GM18519 (cell line): ENCODE measurements around the gene SLC25A17.
"Not testable (repeated sequence)": the region's sequence is repeated elsewhere in the genome, so short reads cannot be mapped to it uniquely, and the experiment has no call there.

Experiments
- ATAC-seq: cut with Tn5 transposase; IDR thresholded peaks from one replicate; pipeline ENCODE4 v1.9.1; 2021; ENCODE audit warnings: mild to moderate bottlenecking, moderate library complexity; ENCODE audit not compliant: unreplicated experiment, low FRiP score

The SLC25A17 gene

DNA sequence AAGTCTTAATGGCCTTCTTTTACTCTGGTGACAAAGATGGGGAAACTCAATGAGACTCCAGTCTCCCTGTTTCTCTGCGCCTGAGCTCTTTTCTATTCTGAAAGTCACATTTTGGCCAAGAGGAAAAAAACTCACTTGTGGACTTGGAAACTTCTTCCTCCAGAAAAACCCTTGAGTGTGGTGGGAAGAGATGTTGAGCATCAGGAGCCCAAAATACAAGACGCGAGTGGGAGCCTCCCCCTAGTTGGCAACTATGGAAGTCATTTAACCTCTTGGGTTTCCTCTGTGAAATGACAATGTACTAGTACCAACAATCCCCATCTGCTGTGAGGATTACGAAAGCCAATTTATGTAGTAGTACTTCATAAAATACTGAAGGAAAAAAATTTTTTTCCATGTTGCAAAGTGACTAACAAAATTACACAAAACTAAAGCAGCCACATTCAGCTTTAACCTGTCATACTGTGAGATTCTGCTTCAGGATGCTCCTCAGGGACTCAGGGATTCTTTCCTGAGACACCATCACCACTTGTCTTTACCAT, 524 bp upstream of the SLC25A17 start:
- no peak for ATAC-seq

DNA sequence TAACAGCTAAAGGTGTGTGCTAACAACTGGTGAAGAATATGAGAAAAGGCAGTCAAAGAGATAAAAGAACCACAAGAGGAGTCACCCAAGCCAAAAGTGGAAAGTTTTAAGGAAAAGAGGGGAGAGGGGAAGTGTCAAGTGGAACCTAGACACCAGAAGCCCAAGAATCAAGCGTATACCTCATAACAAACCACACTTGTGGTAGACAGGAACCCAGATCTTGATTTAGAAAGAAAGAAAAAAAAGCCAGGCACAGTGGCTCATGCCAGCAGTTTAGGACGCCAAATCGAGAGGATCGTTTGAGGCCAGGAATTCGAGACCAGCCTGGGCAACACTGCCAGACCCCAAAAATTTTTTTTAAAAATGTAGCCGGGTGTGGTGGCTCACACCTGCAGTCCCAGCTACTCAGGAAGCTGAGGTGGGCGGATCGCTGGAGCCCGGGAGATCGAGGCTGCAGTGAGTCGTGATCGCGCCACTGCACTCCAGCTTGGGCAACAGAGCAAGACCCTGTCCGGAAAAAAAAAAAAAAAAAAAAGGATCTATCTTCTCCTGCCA, 877 bp downstream of the SLC25A17 start:
- no peak for ATAC-seq

GRCh38 chr22:40817737-40818136, 1.4 kb downstream of the SLC25A17 start:
- no peak for ATAC-seq

GRCh38 chr22:40813912-40814315, 5.2 kb downstream of the SLC25A17 start:
- no peak for ATAC-seq

DNA sequence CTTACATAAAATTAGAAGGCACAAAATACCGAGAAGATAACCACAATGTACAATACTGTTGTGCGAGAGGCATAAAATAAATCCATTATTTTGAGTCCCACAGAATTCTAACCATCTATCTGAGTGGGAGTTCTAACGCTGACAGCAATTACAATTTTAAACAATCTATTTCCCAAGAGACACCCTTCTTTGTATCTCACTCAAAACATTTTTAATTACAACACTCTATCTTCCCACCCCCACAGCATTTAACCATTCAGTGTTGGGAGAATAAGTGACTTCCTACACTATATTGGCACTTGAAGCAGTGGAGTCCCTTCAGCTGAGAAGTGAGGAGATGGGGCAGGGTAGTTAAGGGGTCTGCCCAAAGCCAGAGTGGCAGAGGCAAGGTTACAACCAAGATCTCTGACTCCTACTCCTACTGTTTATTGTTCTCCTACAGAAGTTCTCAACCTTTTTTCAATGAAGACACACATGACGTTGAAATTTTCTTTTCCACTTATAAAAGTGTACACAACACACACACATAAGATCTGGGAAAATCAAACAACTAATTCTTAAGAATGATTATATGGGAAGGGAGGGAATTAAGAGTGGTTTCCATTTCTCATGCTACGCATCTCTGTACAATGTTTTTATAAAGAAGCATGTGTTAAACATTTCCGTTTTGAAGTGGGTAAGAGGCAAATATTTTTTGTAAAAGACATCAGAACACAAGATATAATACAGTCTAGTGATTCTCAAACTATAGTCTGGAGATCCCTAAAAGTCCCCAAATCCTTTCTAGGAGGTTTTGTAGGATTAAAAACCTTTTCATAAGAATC, 10.9 kb downstream of the SLC25A17 start:
- ATAC-seq, result no peak

DNA sequence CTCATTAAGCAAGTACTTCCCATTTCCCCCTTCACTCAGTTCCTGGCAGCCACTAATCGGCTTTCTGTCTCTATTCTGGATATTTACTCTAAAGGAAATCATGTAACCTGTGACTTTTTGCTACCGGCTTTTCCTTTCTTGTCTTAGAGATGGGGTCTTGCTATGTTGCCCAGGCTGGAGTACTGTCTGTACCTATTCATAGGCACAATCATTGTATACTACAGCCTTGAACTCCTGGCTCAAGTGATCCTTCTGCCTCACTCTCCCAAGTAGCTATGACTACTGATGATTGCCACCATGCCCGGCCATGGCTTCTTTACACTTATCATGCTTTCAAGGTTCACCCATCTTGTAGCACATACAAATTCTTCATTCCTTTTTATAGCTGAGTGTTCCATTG, 12.4 kb downstream of the SLC25A17 start:
- ATAC-seq, result no peak

DNA sequence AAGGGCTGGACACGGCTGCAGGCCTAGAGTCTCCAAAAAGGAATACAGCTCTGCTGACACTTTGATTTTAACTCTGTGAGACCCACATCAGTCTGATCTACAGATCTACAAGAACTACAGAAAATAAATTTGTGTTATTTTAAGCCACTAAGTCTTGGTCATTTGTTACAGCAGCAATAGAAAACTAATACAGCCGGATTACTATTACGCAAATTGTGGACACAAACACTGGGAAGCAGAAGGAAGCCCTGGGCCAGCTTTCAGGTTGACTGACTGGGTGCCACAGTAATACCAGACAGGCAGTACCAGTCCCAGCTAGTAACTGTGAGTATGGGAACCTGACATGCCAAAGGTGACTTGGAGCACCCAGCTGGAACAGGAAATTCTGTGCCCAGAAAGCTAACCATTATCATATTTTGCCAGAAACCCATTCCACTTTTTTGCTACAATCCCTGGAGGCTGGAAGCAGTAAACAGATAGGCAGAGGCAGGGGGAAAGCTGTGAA, 13.4 kb downstream of the SLC25A17 start:
- ATAC-seq, result no peak

GRCh38 chr22:40805239-40805638, 13.9 kb downstream of the SLC25A17 start:
- no peak for ATAC-seq

GRCh38 chr22:40803321-40803720, 15.8 kb downstream of the SLC25A17 start:
- ATAC-seq, result no peak

DNA sequence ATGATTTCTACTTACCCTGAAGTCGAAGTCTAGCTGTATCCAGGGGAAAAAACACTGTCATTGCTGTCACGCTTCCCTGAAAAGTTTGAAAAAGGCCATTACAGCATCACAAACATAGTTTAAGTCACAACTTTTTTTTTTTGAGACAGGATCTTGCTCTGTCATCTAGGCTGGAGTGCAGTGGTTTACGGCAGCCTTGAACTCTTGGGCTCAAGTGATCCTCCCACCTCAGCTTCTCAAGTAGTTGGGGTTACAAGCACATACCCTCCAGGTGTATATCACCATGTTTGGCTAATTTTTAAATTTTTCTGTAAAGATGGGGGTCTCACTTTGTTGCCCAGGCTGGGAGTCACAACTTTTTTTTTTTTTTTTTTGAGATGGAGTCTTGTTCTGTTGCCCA, 20.1 kb downstream of the SLC25A17 start:
- ATAC-seq, result no peak

GRCh38 chr22:40797427-40797826, 21.7 kb downstream of the SLC25A17 start:
- no peak for ATAC-seq

- no peak for ATAC-seq
These were observed 26.7 kb downstream of the SLC25A17 start for GRCh38 chr22:40792451-40792850.

GRCh38 chr22:40791241-40791640, 27.9 kb downstream of the SLC25A17 start:
- no peak for ATAC-seq

GRCh38 chr22:40789131-40789530, 30.0 kb downstream of the SLC25A17 start:
- no peak for ATAC-seq

- ATAC-seq, result no peak
These were observed 36.6 kb downstream of the SLC25A17 start for GRCh38 chr22:40782521-40782920.

GRCh38 chr22:40781749-40782148, 37.4 kb downstream of the SLC25A17 start:
- ATAC-seq, result not testable (repeated sequence)

DNA sequence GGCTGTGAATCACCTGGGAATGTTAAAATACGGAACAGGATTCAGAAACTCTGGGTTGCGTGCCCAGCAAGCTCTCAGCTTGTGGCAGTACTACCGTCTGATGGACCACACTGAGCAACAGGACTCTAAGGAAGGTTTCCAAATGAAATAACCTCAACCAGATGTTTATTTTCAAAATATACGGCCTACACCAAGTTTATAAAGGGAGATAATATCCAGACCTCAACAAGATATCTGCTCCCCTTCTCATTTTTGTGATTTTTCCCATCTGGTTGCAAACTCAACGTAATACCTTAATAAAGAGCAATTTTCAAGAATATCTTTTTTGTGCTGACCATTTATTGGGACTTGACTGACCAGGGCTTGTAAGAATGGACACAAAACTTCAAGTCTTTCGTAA, 49.4 kb downstream of the SLC25A17 start:
- no peak for ATAC-seq

- ATAC-seq, result no peak
These were observed 50.9 kb downstream of the SLC25A17 start for GRCh38 chr22:40768206-40768605.

DNA sequence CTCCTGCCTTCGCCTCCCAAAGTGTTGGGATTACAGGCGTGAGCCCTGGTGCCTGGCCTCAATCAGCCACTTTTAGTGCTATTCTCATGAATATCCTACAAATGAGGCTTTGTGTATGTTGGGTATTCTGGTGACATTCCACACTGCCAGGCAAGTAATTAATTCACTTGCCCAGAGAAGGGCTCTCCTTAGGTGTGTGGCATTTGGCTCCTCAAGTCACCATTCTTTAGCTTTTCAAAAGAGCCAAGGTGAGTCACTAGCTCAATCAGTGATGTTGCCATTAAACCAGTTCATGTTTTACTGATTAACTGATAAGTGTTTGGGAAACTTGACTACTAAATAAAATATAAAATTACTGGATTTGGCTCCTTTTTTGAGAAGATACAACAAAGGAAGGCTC, 52.2 kb downstream of the SLC25A17 start:
- no peak for ATAC-seq

- ATAC-seq, result no peak
These were observed 54.2 kb downstream of the SLC25A17 start for GRCh38 chr22:40764763-40765441.

GRCh38 chr22:40759294-40759840, 59.8 kb downstream of the SLC25A17 start:
- no peak for ATAC-seq
